SK-N-SH (cell line): ENCODE measurements around the gene KLF13.

Source experiments
- CTCF ChIP-seq: fragments of 200-600 bp; sonication (generic); IDR thresholded peaks from 2 replicates; pipeline ENCODE4 v1.6.1; 2017; ENCODE audit warnings: antibody characterized with exemption, mild to moderate bottlenecking, moderate library complexity
- ELF1 ChIP-seq: IDR thresholded peaks from 2 replicates; pipeline ENCODE4 v1.4.0; 2012
- EP300 ChIP-seq, 2 experiments: IDR thresholded peaks; 2 replicates each; pipeline versions ENCODE4 v1.4.0 to v1.6.1; 2012; ENCODE audit warnings: borderline replicate concordance in 1 of 2, low read depth in 1 of 2, low read length in 1 of 2
- FOXJ3 ChIP-seq: sonication (generic); formaldehyde crosslinking; IDR thresholded peaks from 2 replicates; pipeline ENCODE4 v1.5.1; 2020; ENCODE audit warnings: mild to moderate bottlenecking, missing genetic modification reagents
- GABPA ChIP-seq: IDR thresholded peaks from 2 replicates; pipeline ENCODE4 v1.4.0; 2012; ENCODE audit warnings: low read depth, mild to moderate bottlenecking
- JUND ChIP-seq: IDR thresholded peaks from 2 replicates; pipeline ENCODE4 v1.4.0; 2012
- MXI1 ChIP-seq: IDR thresholded peaks from 2 replicates; pipeline ENCODE4 v1.6.1; 2012; ENCODE audit warnings: mild to moderate bottlenecking, low read depth, low read length, improper control_type of control experiment
- RAD21 ChIP-seq: IDR thresholded peaks from 2 replicates; pipeline ENCODE4 v1.6.1; 2012; ENCODE audit warnings: mild to moderate bottlenecking, low read length
- TF ChIP-seq, protein P1 (sequence below): IDR thresholded peaks from 2 replicates; pipeline ENCODE4 v1.4.0; 2012; ENCODE audit warnings: low read depth, borderline replicate concordance
- TF ChIP-seq, protein P2 (sequence below): IDR thresholded peaks from 2 replicates; pipeline ENCODE4 v1.6.1; 2012; ENCODE audit warnings: mild to moderate bottlenecking, low read depth, low read length, moderate library complexity

- TF ChIP-seq RAD21 (no peak), CTCF (no peak), MXI1 (no peak), JUND (no peak), ELF1 (no peak), EP300 (IDR thresholded peaks at IDR 0.05; ENCODE audit: borderline replicate concordance in 1 of 2, low read depth in 1 of 2, low read length in 1 of 2) (no peak), GABPA (no peak), FOXJ3 (no peak)
- TF ChIP-seq, protein P1, sequence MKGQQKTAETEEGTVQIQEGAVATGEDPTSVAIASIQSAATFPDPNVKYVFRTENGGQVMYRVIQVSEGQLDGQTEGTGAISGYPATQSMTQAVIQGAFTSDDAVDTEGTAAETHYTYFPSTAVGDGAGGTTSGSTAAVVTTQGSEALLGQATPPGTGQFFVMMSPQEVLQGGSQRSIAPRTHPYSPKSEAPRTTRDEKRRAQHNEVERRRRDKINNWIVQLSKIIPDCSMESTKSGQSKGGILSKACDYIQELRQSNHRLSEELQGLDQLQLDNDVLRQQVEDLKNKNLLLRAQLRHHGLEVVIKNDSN = no peak
- TF ChIP-seq, protein P2, sequence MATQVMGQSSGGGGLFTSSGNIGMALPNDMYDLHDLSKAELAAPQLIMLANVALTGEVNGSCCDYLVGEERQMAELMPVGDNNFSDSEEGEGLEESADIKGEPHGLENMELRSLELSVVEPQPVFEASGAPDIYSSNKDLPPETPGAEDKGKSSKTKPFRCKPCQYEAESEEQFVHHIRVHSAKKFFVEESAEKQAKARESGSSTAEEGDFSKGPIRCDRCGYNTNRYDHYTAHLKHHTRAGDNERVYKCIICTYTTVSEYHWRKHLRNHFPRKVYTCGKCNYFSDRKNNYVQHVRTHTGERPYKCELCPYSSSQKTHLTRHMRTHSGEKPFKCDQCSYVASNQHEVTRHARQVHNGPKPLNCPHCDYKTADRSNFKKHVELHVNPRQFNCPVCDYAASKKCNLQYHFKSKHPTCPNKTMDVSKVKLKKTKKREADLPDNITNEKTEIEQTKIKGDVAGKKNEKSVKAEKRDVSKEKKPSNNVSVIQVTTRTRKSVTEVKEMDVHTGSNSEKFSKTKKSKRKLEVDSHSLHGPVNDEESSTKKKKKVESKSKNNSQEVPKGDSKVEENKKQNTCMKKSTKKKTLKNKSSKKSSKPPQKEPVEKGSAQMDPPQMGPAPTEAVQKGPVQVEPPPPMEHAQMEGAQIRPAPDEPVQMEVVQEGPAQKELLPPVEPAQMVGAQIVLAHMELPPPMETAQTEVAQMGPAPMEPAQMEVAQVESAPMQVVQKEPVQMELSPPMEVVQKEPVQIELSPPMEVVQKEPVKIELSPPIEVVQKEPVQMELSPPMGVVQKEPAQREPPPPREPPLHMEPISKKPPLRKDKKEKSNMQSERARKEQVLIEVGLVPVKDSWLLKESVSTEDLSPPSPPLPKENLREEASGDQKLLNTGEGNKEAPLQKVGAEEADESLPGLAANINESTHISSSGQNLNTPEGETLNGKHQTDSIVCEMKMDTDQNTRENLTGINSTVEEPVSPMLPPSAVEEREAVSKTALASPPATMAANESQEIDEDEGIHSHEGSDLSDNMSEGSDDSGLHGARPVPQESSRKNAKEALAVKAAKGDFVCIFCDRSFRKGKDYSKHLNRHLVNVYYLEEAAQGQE = no peak
These were observed 43.1 kb downstream of the KLF13 start for GRCh38 chr15:31369727-31370126.
